Epithelial cell of proximal tubule (primary cell): ENCODE data around the gene DIAPH3. TPM values are rescaled to one million over a fixed set of nuclear protein-coding genes. Genes with fewer than 3 reads are reported as not detected.

ENCODE experiments used
- DNase-seq: peaks from one replicate; pipeline ENCODE4 v3.0.0-alpha.2; 2011; ENCODE audit warnings: low read depth
- H3K4me3 ChIP-seq: 2 replicates; pipeline ENCODE4 v1.5.1; 2011; ENCODE audit warnings: low read depth, mild to moderate bottlenecking, low read length
- CTCF ChIP-seq: conservative IDR thresholded peaks from 2 replicates; pipeline ENCODE4 v1.5.1; 2012; ENCODE audit warnings: low read depth, mild to moderate bottlenecking, low read length
- total RNA-seq: library from RNA; depleted of rRNA; stranded (reverse); fragments of >200 nt; gene quantifications from 2 replicates; pipeline ENCODE4 v1.2.3, GENCODE V29; 2015

Gene DIAPH3
- total RNA-seq, 1 donor from 2014 or later = 48.0 TPM

- no peak overlapping the region for H3K4me3 ChIP-seq
- no peak for DNase-seq
- TF ChIP-seq CTCF = no peak
Measured at GRCh38 chr13:59915252-59915651, 248.5 kb downstream of the DIAPH3 start.

- no peak overlapping the region for H3K4me3 ChIP-seq
- no peak for DNase-seq
- TF ChIP-seq CTCF = no peak
Measured at GRCh38 chr13:59914556-59914955, 249.2 kb downstream of the DIAPH3 start.

GRCh38 chr13:59906413-59907049, 257.2 kb downstream of the DIAPH3 start:
- H3K4me3 ChIP-seq = no peak overlapping the region
- peak; percentile 79 for TF ChIP-seq CTCF
- DNase-seq = no peak

DNA sequence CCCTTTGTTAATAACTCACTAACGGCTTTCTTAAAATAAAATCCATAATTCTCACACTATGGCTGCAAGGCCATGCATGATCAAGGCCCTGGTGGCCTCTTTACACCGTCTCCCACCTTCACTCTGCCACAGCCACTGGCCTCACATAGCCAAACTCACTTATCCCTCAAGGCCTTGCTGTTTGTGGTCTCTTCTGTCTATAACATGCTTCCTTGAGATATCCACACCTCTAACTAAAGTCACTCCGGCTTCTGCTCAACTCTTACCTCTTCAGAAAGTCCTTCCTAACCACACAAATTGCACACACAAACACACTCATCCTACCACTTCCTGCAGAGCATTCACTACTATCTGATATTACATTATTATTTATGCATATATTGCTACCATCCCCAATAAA, 262.5 kb downstream of the DIAPH3 start:
- H3K4me3 ChIP-seq = no peak overlapping the region
- TF ChIP-seq CTCF = no peak
- no peak for DNase-seq

- no peak for DNase-seq
- H3K4me3 ChIP-seq = no peak overlapping the region
- no peak for TF ChIP-seq CTCF
Measured at GRCh38 chr13:59898066-59898465, 265.7 kb downstream of the DIAPH3 start.

DNA sequence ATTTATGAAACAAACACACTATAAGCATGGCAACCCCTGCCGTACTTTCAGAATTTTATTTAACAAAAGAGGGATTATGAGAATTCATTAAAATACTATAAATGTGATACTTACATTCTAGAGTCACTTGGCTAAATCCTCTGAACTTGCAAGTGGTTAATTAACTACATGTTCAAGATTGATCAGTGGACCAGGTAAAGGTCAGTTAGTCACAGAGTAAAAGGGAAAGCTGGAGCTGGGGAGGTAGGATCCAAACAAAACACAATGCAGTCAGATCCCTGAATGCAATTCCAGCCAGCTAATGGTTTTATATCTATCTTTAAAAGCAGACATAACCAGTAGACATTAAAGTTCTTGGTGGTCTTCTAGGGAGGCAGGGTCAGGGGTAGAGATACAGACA, 270.5 kb downstream of the DIAPH3 start:
- no peak overlapping the region for H3K4me3 ChIP-seq
- DNase-seq = peak; percentile 52

More for the DNA sequence above, 270.5 kb downstream of the DIAPH3 start:
- TF ChIP-seq CTCF = no peak
